Panc1 (cell line): ENCODE data around the gene RHOT2. TPM values are rescaled to one million over a fixed set of nuclear protein-coding genes. Genes with fewer than 3 reads are reported as not detected.

Experiments used
- ATAC-seq: fragments of 200-7000 bp; cut with Tn5 transposase; 2 replicates; pipeline ENCODE4 v1.9.1; 2020; ENCODE audit warnings: mild to moderate bottlenecking, moderate library complexity
- BruUV-seq: library from RNA; stranded (reverse); fragments of 400-500 nt; replicated peaks from 2 replicates; lab custom pipeline; 2021; lab: Mats Ljungman, UMichigan
- CTCF ChIA-PET: fragments of 300-600 bp; sonication (Branson Sonifier 250); formaldehyde crosslinking; loops from one replicate; lab custom pipeline; 2022; ENCODE audit warnings: antibody characterized with exemption; lab: Charles Lee
- POLR2A ChIA-PET: fragments of 300-600 bp; sonication (Branson Sonifier 250); formaldehyde crosslinking; loops from one replicate; lab custom pipeline; 2022; ENCODE audit warnings: antibody characterized with exemption; lab: Charles Lee
- DNase-seq: peaks from one replicate; pipeline ENCODE4 v3.0.0-alpha.2; 2010; ENCODE audit warnings: low read depth, low spot score
- H3K27ac ChIP-seq: 2 replicates; pipeline ENCODE4 v1.5.1; 2011; ENCODE audit warnings: mild to moderate bottlenecking, low read length, inconsistent platforms
- H3K27me3 ChIP-seq: fragments of 200-500 bp; sonication (Bioruptor generic); 2 replicates; pipeline ENCODE4 v1.6.0; 2014; ENCODE audit warnings: low read length, inconsistent platforms; ENCODE audit not compliant: control insufficient read depth, insufficient read depth
- H3K36me3 ChIP-seq: fragments of 200-500 bp; sonication (Bioruptor generic); 2 replicates; pipeline ENCODE4 v1.5.1; 2014; ENCODE audit warnings: inconsistent platforms, mild to moderate bottlenecking, low read length, moderate library complexity; ENCODE audit not compliant: control insufficient read depth, insufficient read depth
- H3K4me1 ChIP-seq: 2 replicates; pipeline ENCODE4 v1.5.1; 2011; ENCODE audit warnings: inconsistent platforms, mild to moderate bottlenecking, low read length, moderate library complexity; ENCODE audit not compliant: control insufficient read depth, insufficient read depth
- H3K4me3 ChIP-seq, 2 experiments: 2 replicates each; pipeline ENCODE4 v1.5.1; 2011 to 2012; ENCODE audit warnings: low read depth in 2 of 2, low read length in 2 of 2, mild to moderate bottlenecking in 2 of 2, inconsistent platforms in 1 of 2, moderate library complexity in 1 of 2
- H3K9me3 ChIP-seq: fragments of 200-500 bp; sonication (Bioruptor generic); 2 replicates; pipeline ENCODE4 v1.5.1; 2014; ENCODE audit warnings: low read depth, mild to moderate bottlenecking, inconsistent platforms, low read length, moderate library complexity; ENCODE audit not compliant: control insufficient read depth, insufficient read depth
- CTCF ChIP-seq: fragments of 450-650 bp; IDR thresholded peaks from 2 replicates; pipeline ENCODE4 v1.5.1; 2017; ENCODE audit warnings: mild to moderate bottlenecking
- POLR2AphosphoS5 ChIP-seq: IDR thresholded peaks from 2 replicates; pipeline ENCODE4 v1.6.1; 2012; ENCODE audit warnings: mild to moderate bottlenecking, low read depth, low read length, moderate library complexity
- REST ChIP-seq, 2 experiments: IDR thresholded peaks; 2 replicates each; pipeline ENCODE4 v1.6.1; 2011 to 2012; ENCODE audit warnings: low read depth in 2 of 2, control low read depth in 1 of 2, low read length in 1 of 2, mild to moderate bottlenecking in 1 of 2, moderate library complexity in 1 of 2; ENCODE audit not compliant: insufficient read depth in 1 of 2
- SIN3A ChIP-seq: IDR thresholded peaks from 2 replicates; pipeline ENCODE4 v1.6.1; 2012; ENCODE audit warnings: low read depth, mild to moderate bottlenecking, low read length, moderate library complexity, borderline replicate concordance; ENCODE audit not compliant: insufficient read depth
- TCF7L2 ChIP-seq: IDR thresholded peaks from 2 replicates; pipeline ENCODE4 v1.6.1; 2011; ENCODE audit warnings: mild to moderate bottlenecking, low read depth, low read length, inconsistent platforms
- in situ Hi-C: cut with HindIII; loops from 2 replicates; pipeline ENCODE4 v1.10.0; 2016; ENCODE audit warnings: low sequenced_read_pairs, low pct_unique_long_range_greater_than_20kb
- intact Hi-C: fragments of 100-400 bp; cut with micrococcal nuclease; formaldehyde crosslinking; loops from one replicate; pipeline ENCODE4 v1.10.0; 2022; ENCODE audit not compliant: unreplicated experiment
- total RNA-seq: library from RNA; stranded (reverse); gene quantifications from one replicate; pipeline ENCODE4 v1.2.1, GENCODE V29; 2021; ENCODE audit not compliant: unreplicated experiment

The RHOT2 gene
- total RNA-seq, 1 experiment from 2014 or later: 195 TPM

GRCh38 chr16:676913-677312 lies 9.0 kb downstream of the RHOT2 start:
- Histone ChIP-seq H3K27ac (no peak overlapping the region), H3K4me3 (no peak overlapping the region), H3K9me3 (no peaks in the 10 kb centered on the region), H3K36me3 (no peaks in the 10 kb centered on the region), H3K4me1 (peaks cover 25% of the 10 kb centered on the region), H3K27me3 (no peaks in the 10 kb centered on the region)
- BruUV-seq: no TSS peak
- in situ Hi-C loops (no loop called here), intact Hi-C loops (no loop called here)
- no peak for ATAC-seq
- TF ChIP-seq CTCF (no peak), REST (IDR thresholded peaks at IDR 0.05; ENCODE audit: insufficient read depth in 1 of 2, low read depth in 2 of 2, low read length in 1 of 2) (no peak), TCF7L2 (no peak), SIN3A (no peak), POLR2AphosphoS5 (no peak)
- ChIA-PET CTCF (no interaction called here), POLR2A (interaction anchor here (1.0 kb wide), 1 partner anchor 88 kb away, joined by 3 read pairs; no protein-coding TSS in a partner anchor)
- no peak for DNase-seq

GRCh38 chr16:677316-678190 lies 9.6 kb downstream of the RHOT2 start:
- in situ Hi-C loops: no loop called here
- H3K36me3 ChIP-seq: no peaks in the 10 kb centered on the region
- no TSS peak for BruUV-seq
- no peak overlapping the region for H3K27ac ChIP-seq
- TF ChIP-seq POLR2AphosphoS5: no peak
- no peak for TF ChIP-seq TCF7L2
- TF ChIP-seq SIN3A: no peak
- no peak for TF ChIP-seq REST (IDR thresholded peaks at IDR 0.05; ENCODE audit: insufficient read depth in 1 of 2, low read depth in 2 of 2, low read length in 1 of 2)
- TF ChIP-seq CTCF: no peak
- no peaks in the 10 kb centered on the region for H3K9me3 ChIP-seq
- H3K4me1 ChIP-seq: peaks cover 31% of the 10 kb centered on the region
- no peak for DNase-seq
- CTCF ChIA-PET: no interaction called here
- POLR2A ChIA-PET: no interaction called here
- intact Hi-C loops: no loop called here
- no peak overlapping the region for H3K4me3 ChIP-seq
- H3K27me3 ChIP-seq: no peaks in the 10 kb centered on the region
- ATAC-seq: no peak
